T-helper 1 cell treated with Interleukin-12 subunit alpha and Interleukin-12 subunit beta and Interleukin-4 antibody, amounts not matched to agents 30 μg/mL and 1 μg/mL, for 36 hours (primary cell): ENCODE measurements around the gene VSTM5.

ENCODE experiments used
- H3K27ac Mint-ChIP-seq: one replicate; pipeline ENCODE4 v1.8.0; 2021; ENCODE audit warnings: mild to moderate bottlenecking, mixed read lengths
- H3K27me3 Mint-ChIP-seq: one replicate; pipeline ENCODE4 v1.8.0; 2021; ENCODE audit warnings: low read depth, mixed read lengths
- H3K36me3 Mint-ChIP-seq: one replicate; pipeline ENCODE4 v1.8.0; 2021; ENCODE audit warnings: low read depth, mixed read lengths
- H3K4me1 Mint-ChIP-seq: one replicate; pipeline ENCODE4 v1.8.0; 2021; ENCODE audit warnings: low read depth, mixed read lengths
- H3K4me3 Mint-ChIP-seq: one replicate; pipeline ENCODE4 v1.8.0; 2021; ENCODE audit warnings: mild to moderate bottlenecking, moderate library complexity, mixed read lengths
- H3K9me3 Mint-ChIP-seq: one replicate; pipeline ENCODE4 v1.8.0; 2021; ENCODE audit warnings: mixed read lengths

Gene VSTM5

GRCh38 chr11:93849751-93850593, 446 bp downstream of the VSTM5 start:
- Mint-ChIP-seq H3K4me1 (no peaks in the 10 kb centered on the region), H3K4me3 (no peak overlapping the region), H3K9me3 (no peaks in the 10 kb centered on the region), H3K27ac (no peak overlapping the region), H3K27me3 (peaks cover 43% of the 10 kb centered on the region), H3K36me3 (no peaks in the 10 kb centered on the region)

GRCh38 chr11:93849201-93849600, 1.2 kb downstream of the VSTM5 start:
- Mint-ChIP-seq H3K36me3 (no peaks in the 10 kb centered on the region), H3K4me1 (no peaks in the 10 kb centered on the region), H3K27me3 (peaks cover 43% of the 10 kb centered on the region), H3K27ac (no peak overlapping the region), H3K4me3 (no peak overlapping the region), H3K9me3 (no peaks in the 10 kb centered on the region)

DNA sequence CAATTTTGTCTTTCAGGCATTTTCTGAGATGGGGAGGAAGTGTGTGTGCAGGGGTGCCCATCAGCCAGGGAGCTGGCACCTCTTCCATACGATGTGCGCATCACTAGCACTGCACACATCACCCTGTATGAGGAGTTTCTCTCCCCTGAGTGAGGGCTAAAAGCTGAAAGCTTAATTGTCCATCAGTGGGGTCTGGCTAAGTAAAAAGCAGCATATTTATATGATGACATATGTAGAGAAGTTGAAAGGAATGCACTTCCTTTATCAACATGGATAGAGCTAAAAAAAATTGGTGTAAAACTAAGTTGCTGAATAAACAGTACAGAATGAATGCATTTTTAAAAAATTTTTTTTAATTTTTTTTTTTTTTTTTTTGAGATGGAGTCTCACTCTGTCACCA, 4.0 kb downstream of the VSTM5 start:
- no peaks in the 10 kb centered on the region for H3K9me3 Mint-ChIP-seq
- H3K36me3 Mint-ChIP-seq, result no peaks in the 10 kb centered on the region
- H3K4me1 Mint-ChIP-seq, result no peaks in the 10 kb centered on the region
- no peak overlapping the region for H3K4me3 Mint-ChIP-seq
- H3K27me3 Mint-ChIP-seq, result peaks cover 22% of the 10 kb centered on the region
- H3K27ac Mint-ChIP-seq, result no peak overlapping the region

DNA sequence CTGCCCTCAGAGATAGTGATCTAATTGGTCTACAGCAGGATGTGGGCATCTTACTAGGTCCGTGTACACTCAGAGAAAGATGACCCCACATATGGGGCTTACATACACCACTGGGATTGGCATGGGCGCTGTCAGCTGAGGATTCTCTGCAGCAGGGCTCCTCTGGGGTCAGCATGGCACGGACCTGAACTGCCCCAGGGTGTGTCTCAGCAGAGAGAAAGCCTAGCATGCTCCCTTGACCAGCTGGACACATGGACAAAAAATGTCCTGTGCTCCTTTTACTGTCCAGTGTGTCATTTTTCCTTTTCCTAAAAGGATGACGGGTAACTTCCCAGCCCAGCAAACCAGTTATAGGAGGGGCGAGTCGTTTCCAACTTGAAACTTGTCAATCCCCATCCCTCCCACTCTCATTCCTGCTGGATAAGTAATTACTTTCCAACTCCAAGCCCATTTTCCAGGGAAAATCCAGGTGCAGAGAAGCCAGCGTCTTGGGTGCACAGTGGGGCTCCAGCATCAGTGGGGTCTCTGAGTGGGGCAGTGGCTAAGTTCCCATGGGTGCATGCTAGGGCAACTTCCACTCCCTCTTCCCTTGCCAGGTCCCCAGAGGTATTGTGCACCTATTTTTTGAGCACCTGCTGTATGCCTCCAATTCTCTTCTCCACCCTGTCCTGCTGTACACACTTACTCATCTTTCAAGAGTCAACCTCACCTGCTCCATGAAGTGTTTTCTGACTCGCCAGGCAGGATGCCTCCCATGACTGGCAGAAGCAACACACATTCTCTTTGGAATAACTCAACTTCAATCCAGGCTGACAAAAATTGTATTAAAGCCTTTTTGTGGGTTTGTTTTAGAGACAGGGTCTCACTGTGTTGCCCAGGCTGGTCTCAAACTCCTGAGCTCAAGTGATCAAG, 5.0 kb downstream of the VSTM5 start:
- Mint-ChIP-seq H3K4me1 (no peaks in the 10 kb centered on the region), H3K27ac (no peak overlapping the region), H3K9me3 (no peaks in the 10 kb centered on the region), H3K27me3 (peaks cover 13% of the 10 kb centered on the region), H3K4me3 (no peak overlapping the region), H3K36me3 (no peaks in the 10 kb centered on the region)

- Mint-ChIP-seq H3K4me3 (no peak overlapping the region), H3K9me3 (no peaks in the 10 kb centered on the region), H3K27ac (no peak overlapping the region), H3K4me1 (no peaks in the 10 kb centered on the region), H3K36me3 (no peaks in the 10 kb centered on the region), H3K27me3 (peaks cover 10% of the 10 kb centered on the region)
These were observed 5.8 kb downstream of the VSTM5 start for GRCh38 chr11:93844568-93844967.

DNA sequence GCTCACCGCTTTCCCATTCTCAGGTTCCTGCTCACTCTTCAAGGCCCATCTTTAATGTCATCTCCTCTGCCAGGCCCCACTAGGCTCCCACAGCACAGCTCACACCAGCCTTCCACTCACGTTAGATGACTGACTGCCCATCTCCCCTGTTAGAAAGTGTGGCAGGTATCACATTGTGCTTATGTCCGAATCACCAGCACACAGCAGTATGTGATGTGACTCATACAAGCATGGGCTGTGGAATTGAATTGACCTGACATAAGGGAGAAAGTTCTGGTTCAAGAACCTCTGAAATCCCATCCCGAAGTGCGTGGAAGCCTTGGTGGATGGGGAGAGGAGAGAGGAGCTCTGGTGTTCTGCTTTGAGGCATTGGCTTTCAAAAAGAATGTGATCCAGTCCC, 6.5 kb downstream of the VSTM5 start:
- H3K4me1 Mint-ChIP-seq, result no peaks in the 10 kb centered on the region
- H3K27ac Mint-ChIP-seq, result no peak overlapping the region
- no peaks in the 10 kb centered on the region for H3K9me3 Mint-ChIP-seq
- no peak overlapping the region for H3K4me3 Mint-ChIP-seq
- H3K36me3 Mint-ChIP-seq, result no peaks in the 10 kb centered on the region
- H3K27me3 Mint-ChIP-seq, result peaks cover 4% of the 10 kb centered on the region

- Mint-ChIP-seq H3K9me3 (no peaks in the 10 kb centered on the region), H3K27me3 (no peaks in the 10 kb centered on the region), H3K27ac (no peak overlapping the region), H3K4me3 (no peak overlapping the region), H3K4me1 (no peaks in the 10 kb centered on the region), H3K36me3 (no peaks in the 10 kb centered on the region)
These were observed 8.0 kb downstream of the VSTM5 start for GRCh38 chr11:93842461-93842860.

- Mint-ChIP-seq H3K27ac (no peak overlapping the region), H3K9me3 (no peaks in the 10 kb centered on the region), H3K4me1 (no peaks in the 10 kb centered on the region), H3K27me3 (no peaks in the 10 kb centered on the region), H3K4me3 (no peak overlapping the region), H3K36me3 (no peaks in the 10 kb centered on the region)
These were observed 8.4 kb downstream of the VSTM5 start for GRCh38 chr11:93842034-93842433.

DNA sequence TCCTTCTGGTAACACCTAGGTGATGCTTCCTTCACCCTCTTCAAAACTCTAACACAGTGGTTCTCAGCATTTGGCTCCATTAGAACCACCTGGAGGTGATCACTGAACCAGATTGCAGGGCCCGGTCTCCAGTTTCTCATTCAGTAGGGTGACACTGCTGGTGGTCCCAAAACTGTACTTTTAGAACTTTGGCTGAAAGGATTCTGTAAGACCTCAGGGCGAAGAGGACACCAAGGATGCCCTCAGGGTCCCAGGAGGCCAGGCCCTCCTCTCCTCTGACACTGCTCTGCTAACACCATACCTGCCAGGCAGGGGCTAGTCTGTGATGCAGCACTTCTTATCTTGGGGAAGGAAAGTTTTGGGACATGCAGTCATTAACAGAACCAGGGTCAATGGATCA, 9.0 kb downstream of the VSTM5 start:
- Mint-ChIP-seq H3K36me3 (no peaks in the 10 kb centered on the region), H3K4me3 (no peak overlapping the region), H3K27me3 (no peaks in the 10 kb centered on the region), H3K4me1 (no peaks in the 10 kb centered on the region), H3K9me3 (no peaks in the 10 kb centered on the region), H3K27ac (no peak overlapping the region)

DNA sequence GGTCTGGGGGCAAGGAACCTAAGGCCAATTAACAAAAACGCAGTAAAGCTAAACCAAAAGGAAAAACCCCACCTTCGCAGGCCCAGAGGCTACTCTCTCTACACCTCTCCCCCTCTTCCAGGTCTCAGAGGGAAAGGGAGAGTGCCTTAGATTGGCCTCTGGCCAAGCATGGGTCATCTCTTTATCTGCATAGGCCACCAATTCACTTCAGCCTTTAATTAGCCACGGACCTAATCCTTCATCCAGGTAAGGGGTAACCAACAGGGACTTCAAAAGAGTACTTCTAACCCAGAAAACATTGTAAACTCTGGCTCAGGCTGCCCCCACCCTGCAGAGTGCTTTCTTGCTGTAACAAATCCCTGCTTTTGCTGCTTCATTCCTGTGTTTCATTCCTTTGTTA, 9.4 kb downstream of the VSTM5 start:
- Mint-ChIP-seq H3K27ac (no peak overlapping the region), H3K9me3 (no peaks in the 10 kb centered on the region), H3K4me3 (no peak overlapping the region), H3K4me1 (no peaks in the 10 kb centered on the region), H3K36me3 (no peaks in the 10 kb centered on the region), H3K27me3 (no peaks in the 10 kb centered on the region)

GRCh38 chr11:93840180-93840579, 10.2 kb downstream of the VSTM5 start:
- Mint-ChIP-seq H3K27me3 (no peaks in the 10 kb centered on the region), H3K4me1 (no peaks in the 10 kb centered on the region), H3K27ac (no peak overlapping the region), H3K9me3 (no peaks in the 10 kb centered on the region), H3K36me3 (no peaks in the 10 kb centered on the region), H3K4me3 (no peak overlapping the region)

- H3K9me3 Mint-ChIP-seq, result no peaks in the 10 kb centered on the region
- no peak overlapping the region for H3K27ac Mint-ChIP-seq
- H3K27me3 Mint-ChIP-seq, result peaks cover under 1% of the 10 kb centered on the region
- H3K36me3 Mint-ChIP-seq, result no peaks in the 10 kb centered on the region
- H3K4me3 Mint-ChIP-seq, result no peak overlapping the region
- H3K4me1 Mint-ChIP-seq, result no peaks in the 10 kb centered on the region
These were observed 11.5 kb downstream of the VSTM5 start for GRCh38 chr11:93838967-93839366.

DNA sequence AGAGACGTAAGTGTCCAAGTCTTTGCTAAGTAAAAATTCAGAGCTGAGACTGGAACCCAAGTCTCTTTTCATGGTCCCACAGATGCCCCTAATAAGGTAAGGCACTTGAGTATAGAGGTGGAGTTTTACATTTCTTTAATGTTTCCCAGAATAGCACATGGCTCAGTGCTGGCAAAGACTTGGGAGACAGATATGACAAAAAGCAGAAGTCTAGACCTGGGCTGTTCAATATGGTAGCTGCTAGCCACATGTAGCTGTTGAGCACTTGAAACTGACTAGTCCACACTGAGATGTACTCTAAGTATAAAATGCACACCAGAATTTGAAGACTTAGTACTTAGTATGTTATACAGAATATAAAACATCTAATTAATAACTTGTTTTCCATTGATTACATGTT, 17.6 kb downstream of the VSTM5 start:
- Mint-ChIP-seq H3K27me3 (peaks cover 7% of the 10 kb centered on the region), H3K36me3 (no peaks in the 10 kb centered on the region), H3K9me3 (no peaks in the 10 kb centered on the region)

GRCh38 chr11:93831343-93832127, 18.9 kb downstream of the VSTM5 start:
- H3K36me3 Mint-ChIP-seq, result no peaks in the 10 kb centered on the region
- H3K27ac Mint-ChIP-seq, result no peak overlapping the region
- no peak overlapping the region for H3K4me3 Mint-ChIP-seq
- peaks cover 10% of the 10 kb centered on the region for H3K27me3 Mint-ChIP-seq
- no peaks in the 10 kb centered on the region for H3K4me1 Mint-ChIP-seq
- no peaks in the 10 kb centered on the region for H3K9me3 Mint-ChIP-seq

More for the DNA sequence above, 17.6 kb downstream of the VSTM5 start:
- Mint-ChIP-seq H3K4me3 (no peak overlapping the region), H3K4me1 (no peaks in the 10 kb centered on the region), H3K27ac (no peak overlapping the region)
